T-helper 17 cell (primary cell): ENCODE results near the gene RPTOR. TPM values are rescaled to one million over a fixed set of nuclear protein-coding genes. Genes with fewer than 3 reads are reported as not detected.
A peak's percentile ranks its signal among the peaks of the same experiment; 100 is the strongest.

ENCODE experiments used
- ATAC-seq: fragments of 150-1000 bp; cut with Tn5 transposase; 2 replicates; pipeline ENCODE4 v1.10.0; 2021; ENCODE audit warnings: mild to moderate bottlenecking, moderate library complexity
- DNase-seq, 3 donors: peaks; one replicate each; pipeline versions ENCODE4 v3.0.0 to v3.0.0-alpha.2; 2020 to 2021
- H3K9me3 ChIP-seq: one replicate; pipeline ENCODE4 v1.7.0; 2013; ENCODE audit warnings: low read length, mild to moderate bottlenecking; ENCODE audit not compliant: control insufficient read depth, poor library complexity, severe bottlenecking
- H3K27ac Mint-ChIP-seq: one replicate; pipeline ENCODE4 v1.8.0; 2022; ENCODE audit warnings: mild to moderate bottlenecking, moderate library complexity, mixed read lengths
- H3K27me3 Mint-ChIP-seq: one replicate; pipeline ENCODE4 v1.8.0; 2022; ENCODE audit warnings: mixed read lengths
- H3K36me3 Mint-ChIP-seq: one replicate; pipeline ENCODE4 v1.8.0; 2022; ENCODE audit warnings: low read depth, mixed read lengths
- H3K4me1 Mint-ChIP-seq: one replicate; pipeline ENCODE4 v1.8.0; 2022; ENCODE audit warnings: mild to moderate bottlenecking, mixed read lengths
- H3K4me3 Mint-ChIP-seq: one replicate; pipeline ENCODE4 v1.8.0; 2022; ENCODE audit warnings: mild to moderate bottlenecking, moderate library complexity, mixed read lengths
- total RNA-seq, 4 donors: library from RNA in 2 of 4; stranded (reverse) in 2 of 4; gene quantifications; one replicate each; pipeline ENCODE4 v1.2.3 and lab custom pipeline; 2022 to 2026

The RPTOR gene
- total RNA-seq, 2 donors from 2014 or later = 55.1 to 61.5 TPM

DNA sequence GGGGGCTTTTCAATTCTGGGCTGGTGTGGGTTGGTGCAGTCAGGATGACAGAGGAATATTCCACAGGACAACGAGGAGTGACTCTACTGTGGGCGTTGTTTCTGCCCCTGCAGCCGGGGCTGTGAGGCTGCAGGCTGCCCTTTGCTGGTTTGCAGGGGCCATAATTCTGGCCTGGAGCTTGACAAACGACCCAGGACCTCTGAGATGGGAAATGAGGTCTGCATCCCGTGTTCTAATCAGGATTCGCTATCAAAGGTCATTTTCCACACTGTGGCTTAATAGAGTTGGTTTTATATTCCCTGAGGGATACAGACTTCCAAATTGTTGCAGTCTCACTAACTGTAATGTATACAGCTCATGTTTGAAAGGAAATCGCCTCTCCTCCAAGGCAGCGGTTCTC, 180.9 kb downstream of the RPTOR start:
- H3K27me3 Mint-ChIP-seq = no peaks in the 10 kb centered on the region
- peaks cover 6% of the 10 kb centered on the region for H3K36me3 Mint-ChIP-seq
- H3K4me3 Mint-ChIP-seq = no peak overlapping the region
- no peak overlapping the region for H3K27ac Mint-ChIP-seq
- peaks cover 30% of the 10 kb centered on the region for H3K4me1 Mint-ChIP-seq
- H3K9me3 ChIP-seq = no peaks in the 10 kb centered on the region
- DNase-seq (no peak), ATAC-seq (no peak)

DNA sequence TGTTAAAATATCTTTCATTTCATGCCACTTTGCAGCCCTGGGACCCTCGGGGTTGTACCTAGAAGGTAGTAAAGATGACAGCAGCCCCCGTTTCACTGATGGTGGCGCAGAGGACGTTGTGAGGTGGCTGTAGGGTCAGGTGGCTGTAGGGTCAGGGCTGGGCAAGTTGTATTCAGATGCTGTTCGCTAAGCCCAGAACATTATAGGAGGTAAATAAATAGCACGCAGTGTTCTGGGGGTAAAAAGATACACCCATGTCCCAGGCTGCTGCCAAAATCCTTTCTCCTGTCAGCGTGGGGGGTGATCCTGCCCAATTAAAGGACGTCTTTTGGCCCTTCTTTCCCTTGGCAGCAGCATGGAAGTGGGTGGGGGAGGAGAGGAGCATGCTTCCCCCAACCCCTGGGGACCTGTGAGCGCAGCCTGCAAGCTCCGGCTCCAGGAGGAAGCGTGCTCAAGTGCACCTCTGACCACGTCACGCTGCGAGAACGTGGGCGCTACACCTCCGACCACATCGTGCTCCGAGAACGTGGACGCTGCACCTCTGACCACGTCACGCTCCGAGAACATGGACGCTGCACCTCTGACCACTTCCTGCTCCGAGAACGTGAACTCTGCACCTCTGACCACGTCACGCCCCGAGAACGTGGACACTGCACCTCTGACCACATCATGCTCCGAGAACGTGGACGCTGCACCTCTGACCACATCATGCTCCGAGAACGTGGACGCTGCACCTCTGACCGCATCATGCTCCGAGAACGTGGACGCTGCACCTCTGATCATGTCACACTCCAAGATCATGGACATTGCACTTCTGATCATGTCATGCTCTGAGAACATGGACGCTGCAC, 182.1 kb downstream of the RPTOR start:
- H3K9me3 ChIP-seq = no peaks in the 10 kb centered on the region
- Mint-ChIP-seq H3K27ac (peak overlapping the region; percentile 56), H3K4me1 (peaks cover 29% of the 10 kb centered on the region), H3K36me3 (peaks cover 6% of the 10 kb centered on the region), H3K27me3 (no peaks in the 10 kb centered on the region), H3K4me3 (no peak overlapping the region)
- DNase-seq (no peak), ATAC-seq (no peak)

DNA sequence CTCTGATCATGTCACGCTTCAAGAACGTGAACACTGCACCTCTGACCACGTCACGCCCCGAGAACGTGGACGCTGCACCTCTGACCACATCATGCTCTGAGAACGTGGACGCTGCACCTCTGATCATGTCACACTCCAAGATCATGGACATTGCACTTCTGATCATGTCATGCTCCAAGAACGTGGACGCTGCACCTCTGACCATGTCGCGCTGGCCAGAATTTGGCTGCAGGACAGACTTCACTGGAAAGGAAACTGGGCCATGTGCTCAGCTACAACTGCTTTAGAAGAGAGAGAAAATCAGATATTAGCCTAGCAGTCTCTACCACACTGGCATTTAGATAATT, 182.7 kb downstream of the RPTOR start:
- DNase-seq = no peak
- Mint-ChIP-seq H3K27ac (peak overlapping the region; percentile 56), H3K27me3 (no peaks in the 10 kb centered on the region), H3K36me3 (peaks cover 6% of the 10 kb centered on the region), H3K4me3 (no peak overlapping the region), H3K4me1 (peaks cover 30% of the 10 kb centered on the region)
- H3K9me3 ChIP-seq = no peaks in the 10 kb centered on the region
- no peak for ATAC-seq

DNA sequence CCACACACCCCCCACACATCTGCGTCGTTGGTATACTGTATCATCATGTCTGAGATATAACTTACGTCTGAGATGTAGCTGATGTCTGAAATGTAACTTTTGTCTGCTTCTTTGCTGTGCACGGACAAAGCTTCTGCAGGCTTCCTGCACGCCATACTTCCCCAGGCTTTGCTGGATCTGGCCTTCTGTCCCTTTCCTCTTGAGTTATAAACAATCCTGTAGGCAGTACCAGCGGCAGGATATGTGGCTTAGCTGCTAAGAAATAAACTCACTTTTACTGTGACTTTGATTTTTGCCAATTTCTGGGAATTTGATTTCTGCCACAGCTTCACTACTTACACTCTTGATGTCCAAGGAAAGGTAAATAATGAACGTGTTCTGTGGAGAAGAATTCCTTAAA, 184.4 kb downstream of the RPTOR start:
- Mint-ChIP-seq H3K36me3 (peaks cover 4% of the 10 kb centered on the region), H3K27me3 (no peaks in the 10 kb centered on the region), H3K4me3 (no peak overlapping the region), H3K4me1 (peaks cover 26% of the 10 kb centered on the region), H3K27ac (peak overlapping the region; percentile 56)
- no peaks in the 10 kb centered on the region for H3K9me3 ChIP-seq
- DNase-seq (no peak), ATAC-seq (no peak)

DNA sequence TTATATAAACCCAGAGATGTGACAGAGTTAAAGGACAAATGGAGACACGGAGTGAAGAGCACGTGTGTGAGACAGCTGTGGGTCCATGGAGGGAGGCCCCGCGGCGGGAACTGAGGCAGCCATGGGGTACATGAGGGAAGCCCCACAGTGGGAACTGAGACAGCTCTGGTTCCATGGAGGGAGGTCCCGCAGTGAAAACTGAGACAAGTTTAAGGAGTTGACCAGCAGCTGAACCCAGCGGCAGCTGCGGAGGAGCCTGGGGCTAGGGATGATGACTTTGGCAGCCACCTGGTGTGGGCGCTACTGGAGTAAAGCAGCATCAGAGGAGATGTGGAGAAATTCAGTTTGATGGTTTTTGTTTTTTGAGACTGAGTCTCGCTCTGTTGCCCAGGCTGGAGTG, 185.1 kb downstream of the RPTOR start:
- Mint-ChIP-seq H3K27ac (peak overlapping the region; percentile 56), H3K4me3 (no peak overlapping the region), H3K27me3 (no peaks in the 10 kb centered on the region), H3K36me3 (peaks cover 6% of the 10 kb centered on the region), H3K4me1 (peaks cover 27% of the 10 kb centered on the region)
- no peaks in the 10 kb centered on the region for H3K9me3 ChIP-seq
- DNase-seq = no peak
- ATAC-seq = no peak

DNA sequence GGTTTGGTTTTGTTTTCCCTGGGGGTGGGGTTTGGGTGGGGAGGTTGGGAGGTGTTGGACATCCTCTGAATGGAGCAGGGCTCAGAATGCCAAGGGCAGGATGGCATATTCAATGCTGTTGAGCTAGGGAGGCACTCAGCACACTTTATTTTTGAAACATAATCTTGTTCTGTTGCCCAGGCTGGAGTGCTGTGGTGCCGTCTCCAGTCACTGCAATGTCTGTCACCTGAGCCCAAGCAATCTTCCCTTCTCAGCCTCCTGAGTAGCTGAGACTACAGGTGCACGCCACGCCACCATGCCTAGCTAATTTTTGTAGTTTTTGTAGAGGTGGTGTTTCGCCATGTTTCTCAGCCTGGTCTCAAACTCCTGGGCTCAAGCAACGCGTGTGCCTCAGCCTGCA, 186.1 kb downstream of the RPTOR start:
- no peak for DNase-seq
- Mint-ChIP-seq H3K4me3 (peak overlapping the region; percentile 52), H3K27ac (peak overlapping the region; percentile 93), H3K27me3 (no peaks in the 10 kb centered on the region), H3K36me3 (peaks cover 6% of the 10 kb centered on the region), H3K4me1 (peaks cover 27% of the 10 kb centered on the region)
- no peaks in the 10 kb centered on the region for H3K9me3 ChIP-seq
- ATAC-seq = no peak

DNA sequence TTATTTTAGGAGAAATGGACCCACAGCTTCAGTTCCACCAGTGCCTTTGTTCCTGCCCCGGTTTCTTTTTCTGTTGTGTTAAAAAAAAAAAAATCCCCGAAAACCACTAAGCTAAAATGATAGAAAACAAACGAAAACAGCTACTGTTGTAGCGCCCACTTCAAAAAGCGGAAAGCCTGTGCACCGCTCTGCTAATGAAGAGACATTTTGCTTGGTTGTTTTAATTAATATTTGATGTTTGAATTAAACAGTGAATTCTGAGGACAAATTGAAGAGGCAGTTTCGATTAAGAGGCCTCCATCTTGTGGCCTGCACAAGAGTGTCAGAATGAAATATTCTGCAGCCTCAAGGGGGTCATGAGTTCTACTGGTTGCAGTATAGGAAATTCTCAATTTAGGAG, 186.7 kb downstream of the RPTOR start:
- Mint-ChIP-seq H3K4me1 (peaks cover 27% of the 10 kb centered on the region), H3K27ac (peak overlapping the region; percentile 93), H3K36me3 (peaks cover 6% of the 10 kb centered on the region), H3K27me3 (no peaks in the 10 kb centered on the region), H3K4me3 (peak overlapping the region; percentile 52)
- DNase-seq (no peak), ATAC-seq (peak; percentile 73)
- no peaks in the 10 kb centered on the region for H3K9me3 ChIP-seq

DNA sequence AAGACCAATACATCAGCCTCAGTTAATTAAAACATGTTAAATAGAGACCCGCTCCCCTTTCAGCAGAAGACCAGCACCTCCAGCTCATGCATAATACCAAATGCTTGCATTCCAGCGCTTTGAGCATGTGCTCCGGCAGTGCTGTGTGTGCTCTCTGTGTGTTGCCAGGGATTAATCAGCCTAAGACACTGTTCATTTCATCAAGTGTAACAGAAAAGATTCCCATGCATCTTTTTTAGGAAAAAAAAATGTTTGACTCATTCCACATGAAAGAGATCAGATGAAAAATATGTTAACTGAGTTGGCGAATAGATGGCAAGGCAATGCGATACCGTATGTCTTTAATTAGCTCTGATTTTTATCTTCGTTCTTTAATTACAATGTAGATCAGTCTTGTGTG, 187.6 kb downstream of the RPTOR start:
- H3K27me3 Mint-ChIP-seq = no peaks in the 10 kb centered on the region
- no peak for DNase-seq
- peak overlapping the region; percentile 37 for H3K27ac Mint-ChIP-seq
- peaks cover 25% of the 10 kb centered on the region for H3K4me1 Mint-ChIP-seq
- ATAC-seq = no peak
- H3K9me3 ChIP-seq = no peaks in the 10 kb centered on the region
- peaks cover 6% of the 10 kb centered on the region for H3K36me3 Mint-ChIP-seq
- H3K4me3 Mint-ChIP-seq = no peak overlapping the region

DNA sequence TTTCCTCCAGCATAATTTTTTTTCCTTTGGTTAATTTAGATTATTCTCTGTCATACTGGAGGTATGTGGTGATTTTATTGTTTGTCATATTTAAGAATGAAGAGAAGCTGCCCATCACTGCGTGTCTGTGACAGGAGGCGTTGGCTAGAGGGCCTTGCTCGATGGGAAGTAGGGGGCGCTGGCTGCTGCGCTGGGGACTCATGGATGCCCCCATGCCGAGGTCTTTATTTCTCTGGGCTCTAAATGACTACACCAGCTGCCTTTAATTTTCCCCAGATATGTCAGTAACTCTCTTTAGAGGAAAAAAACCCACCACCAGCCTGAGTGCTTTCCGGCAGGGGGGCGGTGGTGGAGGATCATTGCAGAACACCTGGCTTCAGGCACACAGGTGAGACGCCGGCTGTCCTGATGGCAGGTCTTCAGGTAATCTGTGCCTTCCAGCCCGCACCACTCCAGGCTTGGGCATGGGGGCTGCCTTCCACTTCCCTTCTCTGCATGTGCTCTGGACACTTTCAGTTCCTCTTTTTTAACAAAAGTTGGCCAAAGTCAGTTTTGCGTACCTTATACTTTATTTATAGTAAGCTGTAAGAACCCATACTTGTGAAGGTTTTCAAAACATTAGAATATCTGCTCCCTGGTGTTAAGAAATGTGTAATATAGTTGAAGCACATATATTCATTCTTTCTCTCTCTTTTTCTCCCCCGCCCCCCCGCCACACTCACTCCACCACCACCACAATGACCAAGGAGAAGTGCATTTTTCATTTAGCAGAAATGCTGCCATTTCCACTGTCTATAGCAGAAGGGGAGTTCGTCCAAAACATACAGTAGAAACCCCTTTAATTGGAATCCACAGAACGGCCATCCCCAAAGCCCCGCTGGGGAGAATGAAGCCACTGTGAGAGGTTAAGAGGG, 192.7 kb downstream of the RPTOR start:
- Mint-ChIP-seq H3K27ac (no peak overlapping the region), H3K4me1 (peaks cover 23% of the 10 kb centered on the region), H3K4me3 (no peak overlapping the region), H3K27me3 (no peaks in the 10 kb centered on the region), H3K36me3 (peaks cover 11% of the 10 kb centered on the region)
- DNase-seq = no peak
- ATAC-seq = peak; percentile 40
- H3K9me3 ChIP-seq = no peaks in the 10 kb centered on the region

DNA sequence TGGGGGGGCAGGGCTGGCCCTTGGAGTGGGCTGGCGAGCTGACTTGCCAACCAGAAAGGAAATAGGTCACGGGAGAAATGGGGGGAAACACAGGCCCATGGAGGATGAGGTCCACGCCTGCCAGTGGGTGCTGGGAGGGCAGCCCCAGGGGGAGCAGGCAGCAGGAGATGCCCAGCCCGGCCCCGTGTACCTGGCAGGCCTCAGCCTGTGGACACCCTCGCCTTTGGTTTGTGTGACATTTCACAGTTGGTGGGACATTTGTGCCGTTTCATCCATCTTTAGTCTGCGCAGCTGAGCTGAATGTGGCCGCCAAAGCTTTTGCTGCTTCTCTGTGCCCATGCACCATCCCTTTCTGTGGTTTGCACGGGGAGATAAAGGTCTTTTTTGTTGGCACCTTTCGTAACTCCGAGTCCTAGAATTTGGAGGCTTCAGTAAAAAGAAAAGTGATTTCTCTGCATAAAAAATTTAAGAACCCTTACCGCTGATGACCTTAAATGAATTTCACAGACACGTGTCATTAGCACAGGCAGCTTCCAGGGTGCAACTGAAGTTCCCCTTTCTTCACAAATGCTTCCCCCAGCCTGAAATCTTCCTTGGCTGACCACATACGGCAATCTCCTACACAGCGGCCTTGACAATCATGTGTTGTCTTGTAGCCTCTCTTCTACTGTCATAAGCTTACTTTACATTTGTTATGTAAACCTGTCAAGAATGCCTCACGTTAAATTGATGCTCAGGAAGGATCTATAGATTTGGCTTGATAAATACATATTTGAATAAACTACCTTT, 193.6 kb downstream of the RPTOR start:
- H3K4me3 Mint-ChIP-seq = no peak overlapping the region
- H3K27ac Mint-ChIP-seq = no peak overlapping the region
- no peak for ATAC-seq
- peaks cover 30% of the 10 kb centered on the region for H3K4me1 Mint-ChIP-seq
- DNase-seq = no peak
- H3K36me3 Mint-ChIP-seq = peaks cover 14% of the 10 kb centered on the region
- no peaks in the 10 kb centered on the region for H3K9me3 ChIP-seq
- H3K27me3 Mint-ChIP-seq = no peaks in the 10 kb centered on the region

DNA sequence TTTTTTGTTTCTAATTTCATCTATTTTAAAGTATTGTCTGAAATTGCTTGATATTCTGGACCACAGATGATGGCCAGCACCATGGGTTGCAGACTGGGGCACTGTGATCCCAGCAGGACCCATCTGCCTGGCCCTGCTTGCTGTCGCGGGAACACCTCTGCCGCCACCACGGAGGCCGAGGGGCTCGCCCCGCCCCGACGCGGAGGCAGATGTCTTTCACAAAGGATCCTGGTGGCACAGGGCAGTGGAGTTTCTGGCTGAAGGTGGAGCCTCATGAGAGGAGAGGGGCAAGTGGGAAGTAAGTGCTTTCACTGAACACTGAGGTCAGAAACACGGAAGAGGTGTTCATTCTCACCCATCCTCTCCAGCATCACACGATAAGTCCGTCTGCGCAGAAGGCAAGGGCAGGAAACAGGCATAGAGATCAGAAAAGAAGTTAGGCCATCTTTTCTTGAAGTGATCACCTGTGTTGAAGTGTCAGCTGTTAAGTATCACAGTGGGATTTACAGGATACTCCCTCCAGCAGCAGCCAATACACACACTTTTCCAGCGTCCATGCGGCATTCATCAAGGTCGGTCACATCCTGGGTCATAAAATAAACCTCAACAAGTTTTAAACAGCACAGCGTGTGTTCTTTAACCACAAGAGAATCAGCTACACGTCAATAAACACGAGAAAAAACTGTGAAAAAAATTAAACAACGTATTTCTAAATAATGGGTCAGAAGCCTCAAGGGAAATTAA, 194.5 kb downstream of the RPTOR start:
- Mint-ChIP-seq H3K36me3 (peaks cover 13% of the 10 kb centered on the region), H3K4me3 (peak overlapping the region; percentile 52), H3K27ac (peak overlapping the region; percentile 45), H3K4me1 (peaks cover 27% of the 10 kb centered on the region), H3K27me3 (no peaks in the 10 kb centered on the region)
- ATAC-seq (no peak), DNase-seq (no peak)
- no peaks in the 10 kb centered on the region for H3K9me3 ChIP-seq

DNA sequence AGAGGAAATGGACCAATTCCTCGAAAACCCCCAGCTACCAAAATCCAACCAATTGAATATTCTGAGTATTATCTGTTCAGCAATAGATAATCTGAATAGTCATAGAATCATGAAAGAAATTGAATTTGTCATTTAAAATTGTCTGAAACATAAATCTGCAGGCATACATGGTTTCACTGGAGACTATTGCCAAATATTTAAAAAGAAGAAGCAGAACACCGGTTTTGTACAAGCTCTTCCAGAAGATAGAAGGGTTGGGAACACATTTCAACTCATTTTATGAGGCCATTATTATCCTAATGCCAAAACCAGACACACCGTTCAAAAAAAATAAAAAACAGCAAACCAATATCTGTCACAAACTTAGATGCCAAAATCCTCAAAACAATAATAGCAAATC, 195.5 kb downstream of the RPTOR start:
- Mint-ChIP-seq H3K27ac (peak overlapping the region; percentile 45), H3K4me3 (no peak overlapping the region), H3K27me3 (no peaks in the 10 kb centered on the region), H3K36me3 (peaks cover 11% of the 10 kb centered on the region), H3K4me1 (peaks cover 26% of the 10 kb centered on the region)
- H3K9me3 ChIP-seq = no peaks in the 10 kb centered on the region
- DNase-seq (no peak), ATAC-seq (no peak)
